Lower leg skin (tissue), 3 donors: ENCODE measurements around the gene TIRAP.

Experiments used
- CTCF ChIP-seq, 3 donors: fragments of 450-650 bp; IDR thresholded peaks; one replicate each; pipeline ENCODE4 v1.5.1; 2016; ENCODE audit warnings: antibody characterized with exemption in 3 of 3, mild to moderate bottlenecking in 3 of 3, moderate library complexity in 2 of 3
- POLR2A ChIP-seq, 2 donors: fragments of 450-650 bp; IDR thresholded peaks; one replicate each; pipeline ENCODE4 v1.6.1; 2016 to 2017; ENCODE audit warnings: antibody characterized with exemption in 2 of 2, mild to moderate bottlenecking in 1 of 2, moderate library complexity in 1 of 2

DNA sequence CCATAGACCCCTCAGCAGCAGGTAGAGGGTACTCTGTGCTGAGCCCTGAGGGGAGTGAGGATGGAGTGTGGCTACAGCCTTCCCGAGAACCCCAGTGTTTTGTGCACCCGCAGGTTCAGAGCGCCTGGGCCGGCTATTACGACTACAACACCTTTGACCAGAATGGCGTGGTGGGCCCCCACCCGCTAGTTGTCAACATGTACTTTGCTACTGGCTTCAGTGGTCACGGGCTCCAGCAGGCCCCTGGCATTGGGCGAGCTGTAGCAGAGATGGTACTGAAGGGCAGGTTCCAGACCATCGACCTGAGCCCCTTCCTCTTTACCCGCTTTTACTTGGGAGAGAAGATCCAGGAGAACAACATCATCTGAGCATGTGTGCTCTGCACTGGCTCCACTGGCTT, 5.6 kb upstream of the TIRAP start:
- TF ChIP-seq POLR2A (IDR thresholded peaks at IDR 0.05), result no peak
- TF ChIP-seq CTCF (IDR thresholded peaks at IDR 0.05), result no peak
